ENCODE data around the gene CRBN.

CRBN gene

DNA sequence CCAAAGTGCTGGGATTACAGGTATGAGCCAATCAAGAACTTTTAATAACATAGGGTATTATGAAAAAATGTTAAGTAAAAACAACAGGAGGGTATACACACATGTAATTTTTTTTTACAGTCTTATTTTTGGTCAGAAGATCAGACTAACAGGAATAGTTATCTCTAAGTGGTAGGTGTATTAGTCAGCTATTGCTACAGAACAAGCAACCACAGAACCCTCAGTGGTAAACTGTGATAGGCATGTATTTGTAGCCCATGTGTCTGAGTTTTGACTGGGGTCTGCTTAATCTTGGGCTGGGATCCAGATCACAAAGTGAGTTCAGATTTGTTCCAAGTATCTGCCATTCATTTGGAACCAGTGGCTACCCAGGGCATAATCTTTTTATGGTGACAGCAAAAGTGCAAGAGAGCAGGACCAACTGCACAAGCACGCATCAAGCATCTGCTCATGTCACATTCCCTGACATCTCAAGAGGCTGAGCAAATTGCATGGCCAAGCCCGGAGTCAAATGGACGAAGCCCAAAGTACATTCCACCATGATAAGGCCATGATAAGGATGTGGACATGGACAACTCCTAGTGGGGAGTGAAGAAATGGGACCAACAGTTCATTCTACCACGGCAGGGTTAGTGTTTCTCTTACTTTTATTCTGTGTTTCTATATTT, 66.3 kb downstream of the CRBN start:
- no peak overlapping the region for H3K27ac ChIP-seq
- TF ChIP-seq ZFX (IDR thresholded peaks at IDR 0.05; ENCODE audit: borderline replicate concordance): no peak
- no peak for TF ChIP-seq CTCF (IDR thresholded peaks at IDR 0.05)

GRCh38 chr3:3110749-3111361, 68.6 kb downstream of the CRBN start:
- H3K27ac ChIP-seq: no peak overlapping the region

DNA sequence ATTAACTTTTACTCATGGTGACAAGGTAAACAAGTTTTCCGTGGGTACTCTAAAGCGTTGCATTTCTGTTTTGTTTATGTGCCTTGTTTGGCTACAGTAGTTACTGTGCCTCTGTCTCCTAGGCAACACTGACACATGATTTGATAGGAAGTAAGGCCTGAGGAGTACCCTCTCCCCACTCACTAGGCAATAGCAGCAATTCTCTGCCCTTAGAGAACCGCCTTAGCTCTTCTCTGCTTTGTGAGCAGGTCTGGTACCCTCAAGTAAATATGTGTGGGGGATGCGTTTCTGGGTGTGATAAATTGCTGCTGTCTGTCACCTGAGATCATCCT, 69.2 kb downstream of the CRBN start, which contains the start of gene IL5RA:
IL5RA (minus strand) TSS at position 76 of the 332 bp plus-strand sequence. CDS start 5,390 bp downstream, outside the sequence.
- peak within 1 kb of the TSS; percentile 41 for H3K27ac ChIP-seq
- TF ChIP-seq CTCF (IDR thresholded peaks at IDR 0.05): no peak
- TF ChIP-seq ZFX (IDR thresholded peaks at IDR 0.05; ENCODE audit: borderline replicate concordance): no peak

More at GRCh38 chr3:3110749-3111361, 68.6 kb downstream of the CRBN start:
- TF ChIP-seq CTCF (IDR thresholded peaks at IDR 0.05) (no peak), ZFX (IDR thresholded peaks at IDR 0.05; ENCODE audit: borderline replicate concordance) (no peak)

DNA sequence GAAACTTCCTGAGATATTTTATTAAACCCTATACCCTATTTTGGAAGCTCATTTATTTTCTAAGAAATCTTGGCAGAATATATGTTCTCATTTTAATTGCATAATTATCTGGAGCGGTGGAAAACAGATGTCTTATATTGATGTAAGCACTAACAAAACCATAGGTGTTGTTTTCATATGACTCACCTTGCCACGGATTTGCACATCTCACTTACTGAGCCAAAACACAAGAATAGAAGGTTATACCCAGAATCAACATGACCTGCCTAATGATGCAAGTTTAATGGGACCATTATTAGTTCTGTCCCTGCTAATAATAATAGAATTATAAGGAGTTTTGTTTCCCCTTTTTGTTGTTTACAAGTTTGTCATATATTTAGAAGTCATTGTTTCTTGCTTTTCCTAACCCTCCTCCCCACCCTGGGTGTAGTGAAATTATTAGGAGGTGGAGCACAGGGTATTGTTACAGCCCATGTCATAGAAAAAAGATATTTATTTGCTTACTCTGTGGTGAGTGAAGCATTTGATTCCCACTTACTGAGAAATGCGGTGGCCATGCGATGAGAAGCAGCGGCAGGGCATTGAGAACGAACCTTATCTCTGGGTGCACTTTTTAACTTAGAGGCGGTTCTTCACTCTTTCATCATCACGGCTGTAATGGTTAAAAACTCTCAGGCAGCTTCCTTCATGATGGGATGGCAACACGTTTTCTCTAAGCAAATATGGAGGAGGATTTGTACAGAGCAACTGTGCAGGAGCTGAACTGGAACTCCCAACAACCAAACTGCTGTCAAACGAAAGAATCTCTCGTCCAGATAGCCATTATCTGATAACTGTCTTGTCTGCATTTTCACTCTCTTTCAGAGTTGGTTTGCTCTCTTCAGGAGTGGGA, 69.8 kb downstream of the CRBN start:
- no peak for TF ChIP-seq ZFX (IDR thresholded peaks at IDR 0.05; ENCODE audit: borderline replicate concordance)
- no peak for TF ChIP-seq CTCF (IDR thresholded peaks at IDR 0.05)
- H3K27ac ChIP-seq: peak overlapping the region; percentile 41

GRCh38 chr3:3107858-3108257, 71.6 kb downstream of the CRBN start:
- no peak for TF ChIP-seq ZFX (IDR thresholded peaks at IDR 0.05; ENCODE audit: borderline replicate concordance)
- TF ChIP-seq CTCF (IDR thresholded peaks at IDR 0.05): no peak
- H3K27ac ChIP-seq: no peak overlapping the region

GRCh38 chr3:3107181-3107580, 72.3 kb downstream of the CRBN start:
- no peak overlapping the region for H3K27ac ChIP-seq
- TF ChIP-seq CTCF (IDR thresholded peaks at IDR 0.05): no peak
- no peak for TF ChIP-seq ZFX (IDR thresholded peaks at IDR 0.05; ENCODE audit: borderline replicate concordance)
